Measurements from ENCODE around the gene OPRM1. TPM values are rescaled to one million over a fixed set of nuclear protein-coding genes. Genes with fewer than 3 reads are reported as not detected.

OPRM1 gene
- total RNA-seq, 2 donors from 2014 or later, result 3.1 TPM; not detected in 1

DNA sequence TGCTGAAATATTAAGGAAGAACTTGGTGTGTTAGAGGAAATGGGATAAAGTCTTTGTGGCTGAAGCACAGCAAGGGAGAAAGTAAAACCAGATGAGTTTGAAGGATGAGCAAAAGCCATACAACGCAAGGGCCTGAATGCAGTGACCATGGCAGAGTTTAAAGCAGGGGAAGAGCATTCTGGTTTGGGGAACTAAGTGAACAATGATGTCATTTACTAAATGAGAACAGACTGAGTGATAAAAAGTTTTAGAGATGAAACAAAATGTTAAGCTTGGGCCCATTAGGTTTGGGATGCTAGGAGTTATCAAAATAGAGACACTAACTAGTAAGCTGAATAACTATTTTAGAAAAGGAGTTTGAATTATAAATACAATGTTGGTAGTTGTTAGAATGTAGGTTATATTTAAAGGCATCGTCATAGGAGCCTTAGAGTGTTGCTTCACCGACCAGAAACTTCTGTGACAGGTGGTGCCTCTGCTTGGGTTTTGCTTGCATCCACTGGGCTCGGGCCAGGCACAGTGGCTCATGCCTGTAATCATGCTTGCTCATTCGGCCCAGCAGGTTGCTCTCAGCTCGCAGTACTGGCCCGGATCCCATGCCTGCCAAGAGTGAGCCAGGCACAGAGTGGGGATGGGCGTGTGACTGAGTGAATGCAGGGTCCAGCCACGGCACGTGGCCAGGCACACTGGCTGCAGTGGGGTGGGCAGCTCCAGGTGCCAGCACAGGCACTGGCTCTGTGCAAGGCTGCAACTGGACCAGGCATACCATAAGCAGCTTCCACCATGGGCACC lies 37.4 kb upstream of the OPRM1 start:
- Histone ChIP-seq H3K36me3 (replicated peaks in 1 of 2; ENCODE audit: insufficient read depth in 1 of 2, low read depth in 2 of 2) (no peaks in the 10 kb centered on the region), H3K9me3 (no peaks in the 10 kb centered on the region), H3K27ac (no peak overlapping the region), H3K4me1 (no peaks in the 10 kb centered on the region), H3K27me3 (no peaks in the 10 kb centered on the region), H3K4me3 (no peak overlapping the region)
- WGBS, 2 donors, result 71 to 78% methylated on average over 6 to 10 of the region's 10 CpGs
- TF ChIP-seq CTCF (IDR thresholded peaks at IDR 0.05) (no peak), POLR2A (IDR thresholded peaks at IDR 0.05) (no peak)
- intact Hi-C loops (cut with DNase I), result no loop called here
- ATAC-seq (no peak), DNase-seq (no peak)

DNA sequence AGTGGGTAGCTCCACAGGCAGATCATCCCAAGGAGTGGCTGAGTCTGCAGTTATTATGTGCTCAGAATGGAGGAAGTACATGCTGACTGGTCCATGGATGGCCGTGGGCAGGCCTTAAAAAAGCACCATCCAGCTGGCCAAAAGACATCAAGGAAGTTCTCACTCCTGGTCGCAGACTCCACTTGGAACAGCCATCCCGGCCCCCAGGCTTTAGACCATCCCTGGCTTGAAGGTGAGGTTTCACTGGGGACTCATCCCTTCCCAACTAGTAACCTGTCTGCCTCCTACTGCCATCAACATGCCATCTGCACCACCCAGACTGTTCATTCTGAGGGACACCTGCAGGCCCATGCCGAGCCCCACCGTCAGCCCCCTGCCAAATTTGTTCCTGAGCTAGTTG lies 36.1 kb upstream of the OPRM1 start:
- no peak for DNase-seq
- ATAC-seq, result no peak
- Histone ChIP-seq H3K4me3 (no peak overlapping the region), H3K27me3 (no peaks in the 10 kb centered on the region), H3K36me3 (replicated peaks in 1 of 2; ENCODE audit: insufficient read depth in 1 of 2, low read depth in 2 of 2) (no peaks in the 10 kb centered on the region), H3K9me3 (no peaks in the 10 kb centered on the region), H3K4me1 (no peaks in the 10 kb centered on the region), H3K27ac (no peak overlapping the region)
- 82 to 89% methylated on average over 3 to 5 of the region's 5 CpGs for WGBS, 2 donors
- intact Hi-C loops (cut with DNase I), result no loop called here
- no peak for TF ChIP-seq CTCF (IDR thresholded peaks at IDR 0.05)
- TF ChIP-seq POLR2A (IDR thresholded peaks at IDR 0.05), result no peak

DNA sequence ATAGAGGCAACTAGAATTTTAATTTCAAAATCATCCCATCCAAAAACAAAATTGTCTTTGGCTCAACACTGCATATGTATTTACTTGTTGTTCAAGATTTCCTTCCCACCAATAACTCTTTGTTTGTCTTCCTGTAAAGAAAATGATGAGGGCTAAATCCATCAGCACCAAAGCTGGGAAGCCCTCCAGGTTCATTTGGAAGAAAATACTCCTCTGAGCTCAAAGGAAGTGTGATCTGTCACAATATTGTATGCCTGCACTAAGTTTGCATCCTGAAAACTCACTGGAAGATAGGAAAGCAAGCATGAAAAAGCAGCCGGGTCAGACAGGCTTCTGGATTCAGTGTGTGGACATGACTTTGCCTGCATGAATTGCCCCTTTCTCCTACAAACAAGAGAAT lies 28.7 kb upstream of the OPRM1 start:
- no peak for DNase-seq
- Histone ChIP-seq H3K36me3 (replicated peaks in 1 of 2; ENCODE audit: insufficient read depth in 1 of 2, low read depth in 2 of 2) (no peaks in the 10 kb centered on the region), H3K27me3 (no peaks in the 10 kb centered on the region), H3K9me3 (no peaks in the 10 kb centered on the region), H3K4me1 (no peaks in the 10 kb centered on the region), H3K4me3 (no peak overlapping the region), H3K27ac (no peak overlapping the region)
- 64 to 89% methylated on average over 1 of the region's 1 CpG for WGBS, 2 donors
- intact Hi-C loops (cut with DNase I), result no loop called here
- TF ChIP-seq CTCF (IDR thresholded peaks at IDR 0.05), result no peak
- TF ChIP-seq POLR2A (IDR thresholded peaks at IDR 0.05), result no peak
- no peak for ATAC-seq

- H3K9me3 ChIP-seq, result no peaks in the 10 kb centered on the region
- intact Hi-C loops (cut with DNase I), result no loop called here
- no peaks in the 10 kb centered on the region for H3K27me3 ChIP-seq
- ATAC-seq, result no peak
- DNase-seq, result no peak
- TF ChIP-seq POLR2A (IDR thresholded peaks at IDR 0.05) (no peak), CTCF (IDR thresholded peaks at IDR 0.05) (no peak)
- no peak overlapping the region for H3K4me3 ChIP-seq
- no peaks in the 10 kb centered on the region for H3K36me3 ChIP-seq (replicated peaks in 1 of 2; ENCODE audit: insufficient read depth in 1 of 2, low read depth in 2 of 2)
- H3K4me1 ChIP-seq, result peaks cover 5% of the 10 kb centered on the region
- H3K27ac ChIP-seq, result no peak overlapping the region
- WGBS, 2 donors, result 54 to 73% methylated on average over 2 of the region's 2 CpGs
These were observed 26.2 kb upstream of the OPRM1 start for GRCh38 chr6:154012852-154013251.

DNA sequence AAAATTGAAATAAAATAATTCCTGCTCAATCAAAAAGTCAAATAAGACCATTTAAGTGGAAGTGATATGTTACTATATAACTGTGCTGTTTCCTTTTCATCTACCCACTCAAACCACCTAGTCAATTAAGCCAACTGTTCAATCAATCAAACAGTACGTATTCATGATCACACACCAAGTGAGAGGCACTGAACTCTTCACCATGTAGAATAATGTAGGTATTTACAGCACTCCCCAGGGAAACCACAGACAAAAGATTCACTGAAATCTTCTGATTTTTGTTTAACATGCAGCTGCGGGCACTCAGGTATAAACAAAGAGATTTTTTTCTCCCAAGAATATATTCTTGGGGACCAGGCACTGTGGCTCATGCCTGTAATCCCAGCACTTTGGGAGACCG lies 21.3 kb upstream of the OPRM1 start:
- TF ChIP-seq POLR2A (IDR thresholded peaks at IDR 0.05), result no peak
- no peak for TF ChIP-seq CTCF (IDR thresholded peaks at IDR 0.05)
- Histone ChIP-seq H3K4me1 (peaks cover 5% of the 10 kb centered on the region), H3K4me3 (no peak overlapping the region), H3K27ac (no peak overlapping the region), H3K9me3 (no peaks in the 10 kb centered on the region), H3K27me3 (no peaks in the 10 kb centered on the region), H3K36me3 (replicated peaks in 1 of 2; ENCODE audit: insufficient read depth in 1 of 2, low read depth in 2 of 2) (no peaks in the 10 kb centered on the region)
- DNase-seq (no peak), ATAC-seq (no peak)
- WGBS, 2 donors, result 58 to 64% methylated on average over 3 of the region's 3 CpGs
- intact Hi-C loops (cut with DNase I), result no loop called here

Data from body of pancreas (tissue), 4 donors.